Stomach (tissue), 4 donors: ENCODE data around the gene TSR1.

Experiments used
- POLR2A ChIP-seq, 4 donors: fragments of 450-650 bp; IDR thresholded peaks; one replicate each; pipeline ENCODE4 v1.6.1; 2016; ENCODE audit warnings: antibody characterized with exemption in 4 of 4, control low read depth in 2 of 4, mild to moderate bottlenecking in 1 of 4, moderate library complexity in 1 of 4
- TF ChIP-seq, protein P1 (sequence below), 7 experiments: fragments of 450-650 bp in 4 of 7; fragments of 200-600 bp in 3 of 7; sonication (generic) in 3 of 7; IDR thresholded peaks; one replicate each; pipeline ENCODE4 v1.5.1; 2016 to 2019; ENCODE audit warnings: antibody characterized with exemption in 7 of 7, control low read depth in 2 of 7, mild to moderate bottlenecking in 1 of 7

DNA sequence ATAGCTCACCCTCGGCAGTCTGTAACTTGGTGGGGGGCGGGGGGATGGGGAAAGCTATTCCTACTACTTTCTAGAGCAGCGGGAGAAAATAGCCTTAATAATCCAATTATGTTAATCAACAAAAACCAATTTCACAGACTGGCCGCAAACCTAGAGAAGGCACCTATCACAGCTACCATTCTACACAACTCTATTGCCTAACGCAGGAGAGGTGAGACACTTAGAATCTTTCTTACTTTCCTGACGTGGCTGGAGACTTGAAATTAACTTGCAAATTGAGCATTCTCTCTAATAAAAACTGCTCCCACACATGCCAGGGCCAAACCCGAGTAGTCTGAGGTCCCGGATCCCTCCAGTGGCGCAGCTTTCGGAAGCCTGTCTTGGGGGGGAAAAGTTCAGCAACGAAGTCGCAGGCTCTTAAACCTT lies 33.5 kb downstream of the TSR1 start:
- TF ChIP-seq, protein P1, sequence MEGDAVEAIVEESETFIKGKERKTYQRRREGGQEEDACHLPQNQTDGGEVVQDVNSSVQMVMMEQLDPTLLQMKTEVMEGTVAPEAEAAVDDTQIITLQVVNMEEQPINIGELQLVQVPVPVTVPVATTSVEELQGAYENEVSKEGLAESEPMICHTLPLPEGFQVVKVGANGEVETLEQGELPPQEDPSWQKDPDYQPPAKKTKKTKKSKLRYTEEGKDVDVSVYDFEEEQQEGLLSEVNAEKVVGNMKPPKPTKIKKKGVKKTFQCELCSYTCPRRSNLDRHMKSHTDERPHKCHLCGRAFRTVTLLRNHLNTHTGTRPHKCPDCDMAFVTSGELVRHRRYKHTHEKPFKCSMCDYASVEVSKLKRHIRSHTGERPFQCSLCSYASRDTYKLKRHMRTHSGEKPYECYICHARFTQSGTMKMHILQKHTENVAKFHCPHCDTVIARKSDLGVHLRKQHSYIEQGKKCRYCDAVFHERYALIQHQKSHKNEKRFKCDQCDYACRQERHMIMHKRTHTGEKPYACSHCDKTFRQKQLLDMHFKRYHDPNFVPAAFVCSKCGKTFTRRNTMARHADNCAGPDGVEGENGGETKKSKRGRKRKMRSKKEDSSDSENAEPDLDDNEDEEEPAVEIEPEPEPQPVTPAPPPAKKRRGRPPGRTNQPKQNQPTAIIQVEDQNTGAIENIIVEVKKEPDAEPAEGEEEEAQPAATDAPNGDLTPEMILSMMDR (IDR thresholded peaks at IDR 0.05): no peak
- TF ChIP-seq POLR2A (IDR thresholded peaks at IDR 0.05): no peak
